Brain microvascular endothelial cell (primary cell): Measurements from ENCODE around the gene NLK.

Source experiments
- DNase-seq: peaks from one replicate; pipeline ENCODE4 v3.0.0-alpha.2; 2020
- H3K27ac ChIP-seq: fragments of 250-450 bp; sonication (Bioruptor Pico); 2 replicates; pipeline ENCODE4 v1.5.1; 2020; ENCODE audit warnings: mild to moderate bottlenecking, moderate library complexity
- H3K27me3 ChIP-seq: fragments of 250-450 bp; sonication (Bioruptor Pico); replicated peaks from 2 replicates; pipeline ENCODE4 v1.5.1; 2020; ENCODE audit warnings: mild to moderate bottlenecking
- H3K36me3 ChIP-seq: fragments of 250-450 bp; sonication (Bioruptor Pico); replicated peaks from 2 replicates; pipeline ENCODE4 v1.5.1; 2020; ENCODE audit warnings: mild to moderate bottlenecking
- H3K4me3 ChIP-seq: 2 replicates; pipeline ENCODE4 v1.5.1; 2011; ENCODE audit warnings: low read depth, mild to moderate bottlenecking, control low read depth, low read length, moderate library complexity
- in situ Hi-C: cut with HindIII; loops from 2 replicates; pipeline ENCODE4 v1.10.0; 2017; ENCODE audit warnings: low sequenced_read_pairs, low pct_ligation_motif_present
- TF ChIP-seq, protein P1 (sequence below): IDR thresholded peaks from 2 replicates; pipeline ENCODE4 v1.5.1; 2011; ENCODE audit warnings: low read depth, mild to moderate bottlenecking, moderate library complexity, low read length, control low read depth, inconsistent platforms; ENCODE audit errors: missing control alignments

NLK gene

GRCh38 chr17:28053725-28054124 is 11.2 kb downstream of the NLK start:
- Histone ChIP-seq H3K27ac (no peak overlapping the region), H3K4me3 (no peak overlapping the region), H3K36me3 (no peaks in the 10 kb centered on the region), H3K27me3 (no peaks in the 10 kb centered on the region)
- no peak for DNase-seq
- TF ChIP-seq, protein P1, sequence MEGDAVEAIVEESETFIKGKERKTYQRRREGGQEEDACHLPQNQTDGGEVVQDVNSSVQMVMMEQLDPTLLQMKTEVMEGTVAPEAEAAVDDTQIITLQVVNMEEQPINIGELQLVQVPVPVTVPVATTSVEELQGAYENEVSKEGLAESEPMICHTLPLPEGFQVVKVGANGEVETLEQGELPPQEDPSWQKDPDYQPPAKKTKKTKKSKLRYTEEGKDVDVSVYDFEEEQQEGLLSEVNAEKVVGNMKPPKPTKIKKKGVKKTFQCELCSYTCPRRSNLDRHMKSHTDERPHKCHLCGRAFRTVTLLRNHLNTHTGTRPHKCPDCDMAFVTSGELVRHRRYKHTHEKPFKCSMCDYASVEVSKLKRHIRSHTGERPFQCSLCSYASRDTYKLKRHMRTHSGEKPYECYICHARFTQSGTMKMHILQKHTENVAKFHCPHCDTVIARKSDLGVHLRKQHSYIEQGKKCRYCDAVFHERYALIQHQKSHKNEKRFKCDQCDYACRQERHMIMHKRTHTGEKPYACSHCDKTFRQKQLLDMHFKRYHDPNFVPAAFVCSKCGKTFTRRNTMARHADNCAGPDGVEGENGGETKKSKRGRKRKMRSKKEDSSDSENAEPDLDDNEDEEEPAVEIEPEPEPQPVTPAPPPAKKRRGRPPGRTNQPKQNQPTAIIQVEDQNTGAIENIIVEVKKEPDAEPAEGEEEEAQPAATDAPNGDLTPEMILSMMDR = no peak
- in situ Hi-C loops = no loop called here

- Histone ChIP-seq H3K36me3 (no peaks in the 10 kb centered on the region), H3K27me3 (no peaks in the 10 kb centered on the region), H3K27ac (no peak overlapping the region), H3K4me3 (no peak overlapping the region)
- in situ Hi-C loops = no loop called here
- DNase-seq = no peak
- TF ChIP-seq, protein P1 = no peak
These were observed 13.2 kb downstream of the NLK start for GRCh38 chr17:28055546-28056275.

GRCh38 chr17:28056276-28056620 is 13.8 kb downstream of the NLK start:
- Histone ChIP-seq H3K27me3 (no peaks in the 10 kb centered on the region), H3K4me3 (no peak overlapping the region), H3K36me3 (no peaks in the 10 kb centered on the region), H3K27ac (no peak overlapping the region)
- TF ChIP-seq, protein P1 = no peak
- DNase-seq = no peak
- in situ Hi-C loops = no loop called here

DNA sequence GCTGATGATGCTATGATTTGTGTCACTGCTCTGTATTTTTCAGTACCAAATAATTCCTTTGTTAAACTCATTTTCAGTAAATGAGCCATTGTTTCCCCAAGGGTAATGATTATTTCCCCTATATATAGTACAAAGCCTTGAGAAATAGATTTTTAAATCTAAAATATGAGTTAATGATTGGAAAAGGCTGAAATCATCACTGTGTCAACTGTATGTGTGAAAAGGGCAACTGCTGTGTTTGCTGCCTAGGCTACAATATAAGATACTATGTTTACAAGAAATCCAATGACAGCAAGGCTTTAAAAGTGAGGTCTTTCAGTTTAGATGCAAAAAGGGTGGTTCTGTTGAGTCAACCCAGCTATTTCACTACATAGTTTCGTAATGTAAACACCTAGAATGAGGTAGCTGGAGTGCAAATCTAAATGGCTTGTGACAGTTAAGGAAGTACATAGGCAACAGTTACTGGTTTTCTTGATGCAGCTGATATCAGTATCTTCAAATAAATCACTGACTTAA is 15.3 kb downstream of the NLK start:
- Histone ChIP-seq H3K27me3 (no peaks in the 10 kb centered on the region), H3K4me3 (no peak overlapping the region), H3K27ac (no peak overlapping the region), H3K36me3 (no peaks in the 10 kb centered on the region)
- DNase-seq = peak; percentile 6
- TF ChIP-seq, protein P1 = no peak
- in situ Hi-C loops = no loop called here

GRCh38 chr17:28059675-28060074 is 17.2 kb downstream of the NLK start:
- Histone ChIP-seq H3K27ac (no peak overlapping the region), H3K4me3 (no peak overlapping the region), H3K27me3 (no peaks in the 10 kb centered on the region), H3K36me3 (no peaks in the 10 kb centered on the region)
- in situ Hi-C loops = no loop called here
- no peak for DNase-seq
- TF ChIP-seq, protein P1 = no peak

- peak; percentile 6 for DNase-seq
- Histone ChIP-seq H3K4me3 (no peak overlapping the region), H3K27me3 (no peaks in the 10 kb centered on the region), H3K36me3 (no peaks in the 10 kb centered on the region), H3K27ac (no peak overlapping the region)
- TF ChIP-seq, protein P1 = no peak
- in situ Hi-C loops = no loop called here
These were observed 23.2 kb downstream of the NLK start for GRCh38 chr17:28065706-28066105.
